Endothelial cell of umbilical vein (primary cell): Measurements from ENCODE around the gene CASP6. TPM values are rescaled to one million over a fixed set of nuclear protein-coding genes. Genes with fewer than 3 reads are reported as not detected.

Source experiments
- BruUV-seq: library from RNA; stranded (reverse); fragments of 400-500 nt; replicated peaks from 2 replicates; lab custom pipeline; 2021; lab: Mats Ljungman, UMichigan
- CTCF ChIA-PET: fragments of 300-600, 350-600 bp; sonication (Branson Sonifier 250); formaldehyde crosslinking; loops from one replicate; lab custom pipeline; 2021; ENCODE audit warnings: antibody characterized with exemption, inconsistent platforms; lab: Charles Lee
- POLR2A ChIA-PET: fragments of 300-600, 350-600 bp; sonication (Branson Sonifier 250); formaldehyde crosslinking; loops from one replicate; lab custom pipeline; 2021; ENCODE audit warnings: antibody characterized with exemption, inconsistent platforms; lab: Charles Lee
- DNase-seq: peaks from one replicate; pipeline ENCODE4 v3.0.0-alpha.2; 2011; ENCODE audit warnings: low read depth, low spot score
- FAIRE-seq: peaks from 2 replicates; lab custom pipeline; 2011; peaks lifted over from hg19 to GRCh38; lab: Jason Lieb, UNC
- H2AFZ ChIP-seq: 2 replicates; pipeline ENCODE4 v1.6.0; 2012; ENCODE audit warnings: low read depth, low read length, control low read depth, inconsistent platforms
- H3K27ac ChIP-seq: 2 replicates; pipeline ENCODE4 v1.5.1; 2011; ENCODE audit warnings: low read depth, mild to moderate bottlenecking, control low read depth, low read length, moderate library complexity; ENCODE audit not compliant: insufficient read depth
- H3K27me3 ChIP-seq, 2 experiments: 2 replicates each; pipeline versions ENCODE4 v1.6.0 to v1.6.1; 2011; ENCODE audit warnings: low read length in 2 of 2, mixed read lengths in 1 of 2; ENCODE audit not compliant: control insufficient read depth in 2 of 2, insufficient read depth in 2 of 2
- H3K36me3 ChIP-seq, 2 experiments: 2 replicates in 1 of 2; 3 replicates in 1 of 2; pipeline ENCODE4 v1.5.1; 2011; ENCODE audit warnings: low read length in 2 of 2, mild to moderate bottlenecking in 1 of 2, moderate library complexity in 1 of 2; ENCODE audit not compliant: control insufficient read depth in 2 of 2, insufficient read depth in 2 of 2; ENCODE audit errors: extremely low read depth in 1 of 2
- H3K4me1 ChIP-seq: 3 replicates; pipeline ENCODE4 v1.5.1; 2011; ENCODE audit warnings: mild to moderate bottlenecking, low read length; ENCODE audit not compliant: control insufficient read depth, insufficient read depth; ENCODE audit errors: extremely low read depth
- H3K4me2 ChIP-seq: 2 replicates; pipeline ENCODE4 v1.6.1; 2011; ENCODE audit warnings: low read length, control low read depth, mixed read lengths; ENCODE audit not compliant: insufficient read depth
- H3K4me3 ChIP-seq, 3 experiments: fragments of 200-600 bp in 1 of 3; sonication (generic), shearing (Covaris generic) in 1 of 3; replicated peaks in 1 of 3; 2 replicates each; pipeline ENCODE4 v1.5.1; 2011 to 2016; ENCODE audit warnings: control low read depth in 3 of 3, low read length in 3 of 3, mild to moderate bottlenecking in 2 of 3, inconsistent platforms in 1 of 3, low read depth in 1 of 3, moderate library complexity in 1 of 3; ENCODE audit not compliant: insufficient read depth in 1 of 3
- H3K79me2 ChIP-seq: 2 replicates; pipeline ENCODE4 v1.6.0; 2012; ENCODE audit warnings: low read length, inconsistent platforms; ENCODE audit not compliant: control insufficient read depth, insufficient read depth
- H3K9ac ChIP-seq: replicated peaks from 2 replicates; pipeline ENCODE3; 2011; ENCODE audit warnings: low read length, control low read depth; ENCODE audit not compliant: insufficient read depth; ENCODE audit errors: extremely low read depth
- H3K9me1 ChIP-seq: replicated peaks from 3 replicates; pipeline ENCODE4 v1.6.0; 2011; ENCODE audit warnings: mild to moderate bottlenecking, low read length; ENCODE audit not compliant: control insufficient read depth, insufficient read depth; ENCODE audit errors: extremely low read depth
- H3K9me3 ChIP-seq: replicated peaks from 2 replicates; pipeline ENCODE4 v1.5.1; 2012; ENCODE audit warnings: low read length, inconsistent platforms; ENCODE audit not compliant: control insufficient read depth, insufficient read depth
- H4K20me1 ChIP-seq: replicated peaks from 2 replicates; pipeline ENCODE3; 2011; ENCODE audit warnings: mild to moderate bottlenecking, low read length; ENCODE audit not compliant: control insufficient read depth, insufficient read depth; ENCODE audit errors: extremely low read depth
- EZH2 ChIP-seq: IDR thresholded peaks from 2 replicates; pipeline ENCODE4 v1.6.1; 2012; ENCODE audit warnings: borderline replicate concordance, low read depth, mild to moderate bottlenecking, moderate library complexity, low read length, inconsistent platforms; ENCODE audit not compliant: severe bottlenecking
- FOS ChIP-seq: IDR thresholded peaks from 2 replicates; pipeline ENCODE4 v1.6.1; 2011; ENCODE audit warnings: mild to moderate bottlenecking, low read length, moderate library complexity, borderline replicate concordance; ENCODE audit not compliant: insufficient read depth
- GATA2 ChIP-seq: IDR thresholded peaks from 2 replicates; pipeline ENCODE4 v1.7.0; 2011; ENCODE audit warnings: low read depth, mild to moderate bottlenecking, moderate library complexity, mixed read lengths, low read length; ENCODE audit not compliant: insufficient read length, insufficient read depth
- JUN ChIP-seq: IDR thresholded peaks from 2 replicates; pipeline ENCODE4 v1.6.1; 2011; ENCODE audit warnings: borderline replicate concordance, low read depth; ENCODE audit not compliant: insufficient read length, insufficient read depth
- MYC ChIP-seq: IDR thresholded peaks from one replicate; pipeline ENCODE4 v1.6.1; 2011; ENCODE audit warnings: mild to moderate bottlenecking, low read depth, low read length
- POLR2AphosphoS5 ChIP-seq: IDR thresholded peaks from 2 replicates; pipeline ENCODE4 v1.6.1; 2012; ENCODE audit warnings: low read depth, mild to moderate bottlenecking, control low read depth, low read length, moderate library complexity; ENCODE audit not compliant: insufficient read depth
- dilution Hi-C: fragments of 300-500 bp; cut with MboI; formaldehyde crosslinking; loops from one replicate; pipeline ENCODE4 v1.15.0; 2019; ENCODE audit warnings: low sequenced_read_pairs; ENCODE audit not compliant: extremely low pct_ligation_motif_present
- intact Hi-C: fragments of 100-400 bp; cut with micrococcal nuclease; formaldehyde crosslinking; loops from one replicate; pipeline ENCODE4 v1.10.0; 2022
- polyA plus RNA-seq, 4 experiments: library from polyadenylated mRNA; depleted of rRNA in 3 of 4; stranded (reverse) in 3 of 4; unstranded in 1 of 4; fragments of >200 nt; gene quantifications; 2 replicates each; pipeline versions ENCODE4 v1.2.1 to v1.2.3, GENCODE V29; 2011 to 2012; ENCODE audit warnings: missing spikeins in 1 of 4
- total RNA-seq: library from RNA; stranded (reverse); gene quantifications from 2 replicates; pipeline ENCODE4 v1.2.3, GENCODE V29; 2021

The CASP6 gene
- total and polyA plus RNA-seq, 2 donors (not counting 3 experiments of a cell fraction or from before 2014, with no cell fraction given) = 35.4 to 52.1 TPM

- Histone ChIP-seq H3K9me1 (no peaks in the 10 kb centered on the region), H3K36me3 (no peaks in the 10 kb centered on the region), H4K20me1 (no peaks in the 10 kb centered on the region), H3K79me2 (no peaks in the 10 kb centered on the region), H2AFZ (no peak overlapping the region), H3K27ac (no peak overlapping the region), H3K4me1 (peaks cover 11% of the 10 kb centered on the region), H3K4me2 (no peak overlapping the region), H3K4me3 (no peak overlapping the region), H3K9me3 (no peaks in the 10 kb centered on the region), H3K9ac (no peak overlapping the region), H3K27me3 (no peaks in the 10 kb centered on the region)
- dilution Hi-C loops (no loop called here), intact Hi-C loops (loop anchor here (1.0 to 2.0 kb wide), 3 partner anchors 73 to 216 kb away; partner anchors contain the start of genes MCUB and SEC24B)
- ChIA-PET POLR2A (no interaction called here), CTCF (interaction anchor here (1.0 kb wide), 1 partner anchor 19 kb away, joined by 4 read pairs; no protein-coding TSS in a partner anchor)
- TF ChIP-seq POLR2AphosphoS5 (no peak), MYC (no peak), EZH2 (no peak), JUN (no peak)
- no TSS peak for BruUV-seq
- no peak for FAIRE-seq
- DNase-seq = no peak
Observed at GRCh38 chr4:109648997-109649575, 54.2 kb downstream of the CASP6 start.

GRCh38 chr4:109648266-109648996 lies 54.8 kb downstream of the CASP6 start:
- no peaks in the 10 kb centered on the region for H3K9me3 ChIP-seq
- BruUV-seq = no TSS peak
- no peak overlapping the region for H2AFZ ChIP-seq
- peaks cover 11% of the 10 kb centered on the region for H3K4me1 ChIP-seq
- peak overlapping the region in 1 of 3 experiments; percentile 38 for H3K4me3 ChIP-seq
- intact Hi-C loops = loop anchor here (1.0 to 2.0 kb wide), 3 partner anchors 72 to 216 kb away; partner anchors contain the start of genes MCUB and SEC24B
- H3K79me2 ChIP-seq = no peaks in the 10 kb centered on the region
- DNase-seq = peak; percentile 93
- H3K36me3 ChIP-seq = no peaks in the 10 kb centered on the region
- H3K4me2 ChIP-seq = peak overlapping the region; percentile 88
- dilution Hi-C loops = no loop called here
- ChIA-PET CTCF (interaction anchor here (1.0 to 1.1 kb wide), 2 partner anchors 18 to 215 kb away, joined by 4 read pairs; no protein-coding TSS in a partner anchor), POLR2A (interaction anchor here (0.6 kb wide), 1 partner anchor 11 kb away, joined by 3 read pairs; no protein-coding TSS in a partner anchor)
- peak overlapping the region; percentile 14 for H3K27ac ChIP-seq
- no peaks in the 10 kb centered on the region for H3K9me1 ChIP-seq
- H4K20me1 ChIP-seq = no peaks in the 10 kb centered on the region
- TF ChIP-seq GATA2 (no peak), FOS (peak; percentile 12)
- H3K27me3 ChIP-seq = no peaks in the 10 kb centered on the region
- peak; percentile 69 for FAIRE-seq
- H3K9ac ChIP-seq = no peak overlapping the region
